K562 (cell line): ENCODE measurements around the gene CLPSL1. TPM values are rescaled to one million over a fixed set of nuclear protein-coding genes. Genes with fewer than 3 reads are reported as not detected.
A peak's percentile ranks its signal among the peaks of the same experiment; 100 is the strongest.

Source experiments
- ATF7 ChIP-seq: fragments of 450-650 bp; IDR thresholded peaks from 2 replicates; pipeline ENCODE4 v1.7.1; 2014; ENCODE audit warnings: mild to moderate bottlenecking, moderate library complexity
- DMBX1 ChIP-seq: fragments of 250-450 bp; sonication (Bioruptor Pico); IDR thresholded peaks from 2 replicates; pipeline ENCODE4 v1.8.0; 2022; ENCODE audit warnings: inconsistent platforms, mild to moderate bottlenecking, moderate library complexity, borderline replicate concordance
- EHMT2 ChIP-seq: fragments of 450-650 bp; IDR thresholded peaks from 2 replicates; pipeline ENCODE4 v1.6.1; 2018; ENCODE audit warnings: antibody characterized with exemption
- ETV5 ChIP-seq: sonication (generic); formaldehyde crosslinking; IDR thresholded peaks from 2 replicates; pipeline ENCODE4 v1.4.0; 2020; ENCODE audit warnings: low read depth, mild to moderate bottlenecking, missing genetic modification reagents
- MYNN ChIP-seq, 2 experiments: sonication (generic); formaldehyde crosslinking in 1 of 2; IDR thresholded peaks; 2 replicates each; pipeline versions ENCODE4 v1.5.0 to v1.6.1; 2016 to 2020; ENCODE audit warnings: antibody characterized with exemption in 1 of 2, missing genetic modification reagents in 1 of 2
- NCOA1 ChIP-seq: fragments of 450-650 bp; IDR thresholded peaks from 2 replicates; pipeline ENCODE4 v1.6.1; 2016; ENCODE audit warnings: low read depth
- POLR2G ChIP-seq: fragments of 200-400 bp; formaldehyde crosslinking; IDR thresholded peaks from 2 replicates; pipeline ENCODE4 v1.6.1; 2017; ENCODE audit warnings: low read depth, mild to moderate bottlenecking, antibody characterized with exemption, low read length, moderate library complexity
- PRMT5 ChIP-seq: sonication (generic); formaldehyde crosslinking; IDR thresholded peaks from 2 replicates; pipeline ENCODE4 v1.5.0; 2020; ENCODE audit warnings: missing genetic modification reagents
- SIN3A ChIP-seq, 2 experiments: fragments of 150-350 bp in 1 of 2; IDR thresholded peaks; 2 replicates each; pipeline ENCODE4 v1.6.1; 2011 to 2016; ENCODE audit warnings: borderline replicate concordance in 2 of 2, low read depth in 2 of 2, low read length in 2 of 2, mild to moderate bottlenecking in 2 of 2, moderate library complexity in 2 of 2; ENCODE audit not compliant: control insufficient read depth in 1 of 2
- SMAD4 ChIP-seq: fragments of 250-450 bp; sonication (Bioruptor Pico); conservative IDR thresholded peaks from 2 replicates; pipeline ENCODE4 v1.8.0; 2021; ENCODE audit warnings: inconsistent platforms, mild to moderate bottlenecking, moderate library complexity
- TEAD1 ChIP-seq, 2 experiments: fragments of 450-650 bp in 1 of 2; sonication (generic) in 1 of 2; formaldehyde crosslinking; IDR thresholded peaks; 2 replicates each; pipeline versions ENCODE4 v1.4.0 to v1.8.0; 2020 to 2022; ENCODE audit warnings: mild to moderate bottlenecking in 2 of 2, missing genetic modification reagents in 1 of 2
- TEAD4 ChIP-seq, 2 experiments: sonication (generic) in 1 of 2; formaldehyde crosslinking in 1 of 2; IDR thresholded peaks; 2 replicates each; pipeline versions ENCODE4 v1.6.1 to v1.8.0; 2012 to 2022; ENCODE audit warnings: borderline replicate concordance in 1 of 2, inconsistent platforms in 1 of 2, low read length in 1 of 2, mild to moderate bottlenecking in 1 of 2, missing genetic modification reagents in 1 of 2
- YY1 ChIP-seq, 3 experiments: IDR thresholded peaks; 2 replicates each; pipeline ENCODE4 v1.6.1; 2011; ENCODE audit warnings: low read length in 2 of 3, mild to moderate bottlenecking in 2 of 3, moderate library complexity in 2 of 3, borderline replicate concordance in 1 of 3, control low read depth in 1 of 3, low read depth in 1 of 3; ENCODE audit not compliant: insufficient read depth in 3 of 3, insufficient replicate concordance in 2 of 3, control insufficient read depth in 1 of 3, insufficient read length in 1 of 3; ENCODE audit errors: extremely low read depth in 1 of 3
- ZBTB17 ChIP-seq: fragments of 450-650 bp; formaldehyde crosslinking; IDR thresholded peaks from 2 replicates; pipeline ENCODE4 v1.4.0; 2020; ENCODE audit warnings: mild to moderate bottlenecking
- ZFX ChIP-seq: sonication (generic); formaldehyde crosslinking; IDR thresholded peaks from 2 replicates; pipeline ENCODE4 v1.8.0; 2022; ENCODE audit warnings: mild to moderate bottlenecking, missing genetic modification reagents, moderate library complexity
- ZNF232 ChIP-seq: sonication (generic); formaldehyde crosslinking; IDR thresholded peaks from 2 replicates; pipeline ENCODE4 v1.8.0; 2022; ENCODE audit warnings: mild to moderate bottlenecking, missing genetic modification reagents
- polyA plus RNA-seq, 8 experiments: library from polyadenylated mRNA; depleted of rRNA in 4 of 8; stranded (reverse) in 5 of 8; unstranded in 3 of 8; fragments of >200 nt; fragmentation: Nextera tagmentation in 2 of 8; fragmentation: Illumina TruSeq in 1 of 8; extraction: Ambion mirVana in 2 of 8; extraction: Trizol in 1 of 8; gene quantifications; 2 replicates each; pipeline versions ENCODE4 v1.2.1 to v1.2.3, GENCODE V29; 2011 to 2014; ENCODE audit warnings: inconsistent platforms in 1 of 8, missing spikeins in 1 of 8
- total RNA-seq, 7 experiments: library from RNA; depleted of rRNA in 6 of 7; stranded (reverse); fragments of >200 nt in 6 of 7; fragmentation: Illumina TruSeq in 2 of 7; extraction: Trizol in 2 of 7; gene quantifications; 2 replicates each; pipeline versions ENCODE4 v1.2.1 to v1.2.3, GENCODE V29; 2011 to 2021; ENCODE audit warnings: low replicate concordance in 1 of 7
- TF ChIP-seq, protein P1 (sequence below): sonication (generic); formaldehyde crosslinking; IDR thresholded peaks from 2 replicates; pipeline ENCODE4 v1.8.0; 2022; ENCODE audit warnings: mild to moderate bottlenecking, missing genetic modification reagents

The CLPSL1 gene
- total and polyA plus RNA-seq, 9 of the 15 experiments (the other 6 are each of a cell fraction or from before 2014, with no cell fraction given), result not detected

DNA sequence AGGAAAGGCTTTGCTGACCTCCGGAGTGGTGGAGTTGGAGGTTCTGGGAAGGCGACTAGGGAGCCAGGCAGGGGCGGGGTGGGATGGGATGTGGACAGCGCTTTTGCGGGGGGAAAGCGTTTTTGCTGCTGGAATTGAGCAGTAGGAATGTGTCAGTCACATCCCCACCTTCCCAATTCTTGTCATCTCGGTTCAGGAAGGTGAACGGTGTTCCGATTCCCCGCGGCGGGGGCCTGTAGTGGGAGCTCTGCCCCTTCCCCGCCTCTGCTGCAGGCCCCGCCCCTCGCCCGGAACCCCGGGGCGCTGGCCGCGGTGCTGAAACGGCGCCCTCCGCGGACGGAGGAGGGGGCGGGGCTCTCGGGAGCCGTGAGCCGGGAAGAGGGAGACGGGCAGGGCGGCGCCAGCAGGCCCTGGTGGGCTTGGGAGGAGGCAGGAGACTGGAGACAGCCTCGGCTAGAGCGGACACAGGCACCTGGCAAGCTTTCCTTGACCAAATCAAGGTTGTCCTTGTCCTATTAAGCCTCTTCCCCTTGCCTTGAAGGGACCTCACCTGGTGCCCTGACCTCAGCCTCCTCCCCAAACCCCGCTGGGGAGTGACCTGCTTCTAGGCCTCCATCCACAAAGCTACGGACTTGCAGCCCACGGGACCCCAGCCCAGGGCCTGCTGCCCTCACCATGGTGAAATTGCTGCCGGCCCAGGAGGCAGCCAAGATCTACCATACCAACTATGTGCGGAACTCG lies 24.3 kb downstream of the CLPSL1 start, which contains the start of gene LHFPL5 (continued):
- TF ChIP-seq TEAD4 (IDR thresholded peaks at IDR 0.05; ENCODE audit: low read length), result no peak
- peak; percentile 69; the same call in 1 of the 2 replicates for TF ChIP-seq TEAD4 (CRISPR knock-in tag; IDR thresholded peaks at IDR 0.05; ENCODE audit: borderline replicate concordance)
- no peak for TF ChIP-seq MYNN (IDR thresholded peaks at IDR 0.05)
- peak; percentile 59; the same call in 1 of the 2 replicates for TF ChIP-seq MYNN (CRISPR knock-in tag; IDR thresholded peaks at IDR 0.05)
- no peak for TF ChIP-seq POLR2G
- peak; percentile 58 for TF ChIP-seq SMAD4
- peak; percentile 93 for TF ChIP-seq ZNF232 (CRISPR knock-in tag)
- TF ChIP-seq, protein P1, sequence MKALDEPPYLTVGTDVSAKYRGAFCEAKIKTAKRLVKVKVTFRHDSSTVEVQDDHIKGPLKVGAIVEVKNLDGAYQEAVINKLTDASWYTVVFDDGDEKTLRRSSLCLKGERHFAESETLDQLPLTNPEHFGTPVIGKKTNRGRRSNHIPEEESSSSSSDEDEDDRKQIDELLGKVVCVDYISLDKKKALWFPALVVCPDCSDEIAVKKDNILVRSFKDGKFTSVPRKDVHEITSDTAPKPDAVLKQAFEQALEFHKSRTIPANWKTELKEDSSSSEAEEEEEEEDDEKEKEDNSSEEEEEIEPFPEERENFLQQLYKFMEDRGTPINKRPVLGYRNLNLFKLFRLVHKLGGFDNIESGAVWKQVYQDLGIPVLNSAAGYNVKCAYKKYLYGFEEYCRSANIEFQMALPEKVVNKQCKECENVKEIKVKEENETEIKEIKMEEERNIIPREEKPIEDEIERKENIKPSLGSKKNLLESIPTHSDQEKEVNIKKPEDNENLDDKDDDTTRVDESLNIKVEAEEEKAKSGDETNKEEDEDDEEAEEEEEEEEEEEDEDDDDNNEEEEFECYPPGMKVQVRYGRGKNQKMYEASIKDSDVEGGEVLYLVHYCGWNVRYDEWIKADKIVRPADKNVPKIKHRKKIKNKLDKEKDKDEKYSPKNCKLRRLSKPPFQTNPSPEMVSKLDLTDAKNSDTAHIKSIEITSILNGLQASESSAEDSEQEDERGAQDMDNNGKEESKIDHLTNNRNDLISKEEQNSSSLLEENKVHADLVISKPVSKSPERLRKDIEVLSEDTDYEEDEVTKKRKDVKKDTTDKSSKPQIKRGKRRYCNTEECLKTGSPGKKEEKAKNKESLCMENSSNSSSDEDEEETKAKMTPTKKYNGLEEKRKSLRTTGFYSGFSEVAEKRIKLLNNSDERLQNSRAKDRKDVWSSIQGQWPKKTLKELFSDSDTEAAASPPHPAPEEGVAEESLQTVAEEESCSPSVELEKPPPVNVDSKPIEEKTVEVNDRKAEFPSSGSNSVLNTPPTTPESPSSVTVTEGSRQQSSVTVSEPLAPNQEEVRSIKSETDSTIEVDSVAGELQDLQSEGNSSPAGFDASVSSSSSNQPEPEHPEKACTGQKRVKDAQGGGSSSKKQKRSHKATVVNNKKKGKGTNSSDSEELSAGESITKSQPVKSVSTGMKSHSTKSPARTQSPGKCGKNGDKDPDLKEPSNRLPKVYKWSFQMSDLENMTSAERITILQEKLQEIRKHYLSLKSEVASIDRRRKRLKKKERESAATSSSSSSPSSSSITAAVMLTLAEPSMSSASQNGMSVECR (CRISPR knock-in tag), result peak; percentile 87
- TF ChIP-seq TEAD1 (CRISPR knock-in tag; IDR thresholded peaks at IDR 0.05), result peak in 1 of 2 experiments; percentile 91; a peak in 1 of 4 replicates
- peak; percentile 75 for TF ChIP-seq DMBX1 (CRISPR knock-in tag)
- TF ChIP-seq YY1 (IDR thresholded peaks at IDR 0.05; ENCODE audit: borderline replicate concordance in 1 of 3, control insufficient read depth in 1 of 3, extremely low read depth in 1 of 3, insufficient read depth in 3 of 3, insufficient read length in 1 of 3, insufficient replicate concordance in 2 of 3, low read depth in 1 of 3, low read length in 2 of 3), result peak in 1 of 3 experiments; percentile 16
- TF ChIP-seq ZFX, result peak; percentile 19; the same call in 1 of the 2 replicates
- peak; percentile 97 for TF ChIP-seq PRMT5 (CRISPR knock-in tag)
- peak; percentile 96 for TF ChIP-seq ETV5 (CRISPR knock-in tag)
- peak; percentile 99 for TF ChIP-seq EHMT2
- TF ChIP-seq ZBTB17, result 0 out of 2 replicates have a peak, but pooled peaks have one; percentile 66
- peak; percentile 77 to 95 for TF ChIP-seq SIN3A (IDR thresholded peaks at IDR 0.05; ENCODE audit: borderline replicate concordance in 2 of 2, control insufficient read depth in 1 of 2, low read depth in 2 of 2, low read length in 2 of 2)
- peak; percentile 29; the same call in 1 of the 2 replicates for TF ChIP-seq ATF7
- peak; percentile 89 for TF ChIP-seq NCOA1
